Activated CD4-positive, CD25-positive, alpha-beta regulatory T cell (primary cell): ENCODE data around the gene SLC22A31.
"Not testable (repeated sequence)": the region's sequence is repeated elsewhere in the genome, so short reads cannot be mapped to it uniquely, and the experiment has no call there.

ENCODE experiments used
- DNase-seq, 4 experiments: peaks; one replicate each; lab custom pipeline; 2025; lab: John Stamatoyannopoulos, UW

SLC22A31 gene

DNA sequence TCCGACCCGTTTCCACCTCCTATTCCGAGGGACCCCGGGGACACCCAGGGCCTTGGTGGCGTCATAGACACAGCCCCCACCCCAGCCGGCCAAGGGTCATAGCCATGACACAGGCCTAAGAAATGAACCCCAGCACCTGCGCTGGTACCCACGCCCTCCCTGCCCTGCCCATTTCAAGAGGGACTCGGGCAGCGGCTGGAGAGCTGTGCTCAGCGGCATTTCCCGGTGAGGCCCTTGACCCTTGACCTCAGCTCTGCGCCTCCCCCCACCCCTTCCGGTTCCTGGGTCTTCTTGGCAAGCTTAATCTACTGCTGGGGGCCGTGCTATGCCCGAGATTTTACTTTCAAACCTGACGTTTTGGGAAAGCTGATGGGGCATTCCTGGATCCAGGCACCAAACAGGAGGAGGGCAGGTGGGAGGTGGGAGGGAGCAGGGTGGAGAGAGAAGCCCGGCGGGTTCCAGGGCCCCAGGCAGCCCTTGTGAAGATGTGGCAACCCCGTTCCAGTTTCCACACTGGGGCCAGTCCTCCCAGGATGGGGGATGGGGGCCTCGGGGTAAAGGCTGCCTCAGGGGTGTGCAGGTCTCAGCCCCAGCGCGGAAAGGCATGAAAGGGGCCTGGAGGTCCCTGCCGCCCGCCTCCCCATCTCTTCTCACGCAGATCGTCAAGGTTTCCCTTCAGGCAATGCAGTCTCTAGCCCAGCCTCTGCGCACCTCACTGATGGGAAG, at the start of gene SLC22A31:
SLC22A31 (minus strand) TSS at position 414 of the 726 bp plus-strand sequence; CDS start at position 378, 36 bp downstream.
- DNase-seq = no peak

DNA sequence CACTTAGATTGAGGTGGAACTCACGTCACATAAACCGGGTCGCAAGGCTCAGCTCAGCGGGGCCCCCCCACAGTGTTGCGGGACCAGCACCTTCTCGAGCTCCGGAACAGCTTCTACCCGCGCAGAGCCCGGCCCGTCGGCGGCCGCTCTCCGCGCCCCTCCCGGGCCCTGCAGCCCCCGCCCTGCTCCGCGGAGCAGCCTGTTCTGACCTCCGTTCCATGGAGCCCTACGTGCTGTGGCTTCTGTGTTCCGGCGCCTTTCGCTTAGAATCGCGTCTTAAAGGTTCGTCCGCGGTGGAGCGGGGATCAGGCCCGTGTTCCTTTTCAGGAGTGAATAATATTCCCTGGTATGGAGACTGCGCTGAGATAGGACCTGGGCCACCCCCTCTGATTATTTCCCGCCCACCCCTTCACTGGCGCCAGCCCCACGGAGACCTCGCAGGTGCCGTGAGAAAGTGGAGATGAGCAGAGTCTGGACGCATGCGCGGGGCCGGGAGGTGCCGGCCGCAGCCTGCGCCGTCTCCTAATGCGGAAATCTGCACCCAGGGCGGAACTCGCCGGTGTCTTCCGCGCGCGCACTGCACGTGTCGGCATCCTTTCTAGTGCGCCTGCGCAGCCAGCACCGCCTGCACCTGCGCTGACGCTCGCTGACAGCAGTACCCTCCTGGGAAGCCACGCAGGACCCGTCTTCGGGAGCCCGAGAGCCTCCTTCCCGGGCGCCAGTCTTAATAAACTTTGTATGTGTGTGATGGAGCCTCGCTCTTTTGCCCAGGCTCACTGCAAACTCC, 48.1 kb upstream of the SLC22A31 start:
- no peak for DNase-seq

DNA sequence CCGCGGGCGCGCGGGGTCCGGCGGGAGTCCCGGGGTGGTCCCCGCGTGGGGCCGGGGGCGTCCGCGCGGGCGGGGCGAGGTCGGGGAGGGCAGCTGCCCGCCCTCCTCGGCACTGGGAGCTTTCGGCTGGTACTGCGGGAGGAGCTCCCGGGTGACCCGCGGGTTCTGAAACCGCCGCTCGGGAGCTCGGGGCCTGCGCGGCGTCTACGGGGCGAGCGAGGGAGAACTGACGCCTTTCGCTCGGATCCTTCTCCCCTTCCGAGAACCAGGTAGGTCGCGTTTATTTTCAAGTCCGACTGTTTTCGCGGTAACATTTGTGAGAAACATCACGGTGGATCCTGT, 47.4 kb upstream of the SLC22A31 start:
- DNase-seq = peak in 1 of 4 experiments; percentile 43

DNA sequence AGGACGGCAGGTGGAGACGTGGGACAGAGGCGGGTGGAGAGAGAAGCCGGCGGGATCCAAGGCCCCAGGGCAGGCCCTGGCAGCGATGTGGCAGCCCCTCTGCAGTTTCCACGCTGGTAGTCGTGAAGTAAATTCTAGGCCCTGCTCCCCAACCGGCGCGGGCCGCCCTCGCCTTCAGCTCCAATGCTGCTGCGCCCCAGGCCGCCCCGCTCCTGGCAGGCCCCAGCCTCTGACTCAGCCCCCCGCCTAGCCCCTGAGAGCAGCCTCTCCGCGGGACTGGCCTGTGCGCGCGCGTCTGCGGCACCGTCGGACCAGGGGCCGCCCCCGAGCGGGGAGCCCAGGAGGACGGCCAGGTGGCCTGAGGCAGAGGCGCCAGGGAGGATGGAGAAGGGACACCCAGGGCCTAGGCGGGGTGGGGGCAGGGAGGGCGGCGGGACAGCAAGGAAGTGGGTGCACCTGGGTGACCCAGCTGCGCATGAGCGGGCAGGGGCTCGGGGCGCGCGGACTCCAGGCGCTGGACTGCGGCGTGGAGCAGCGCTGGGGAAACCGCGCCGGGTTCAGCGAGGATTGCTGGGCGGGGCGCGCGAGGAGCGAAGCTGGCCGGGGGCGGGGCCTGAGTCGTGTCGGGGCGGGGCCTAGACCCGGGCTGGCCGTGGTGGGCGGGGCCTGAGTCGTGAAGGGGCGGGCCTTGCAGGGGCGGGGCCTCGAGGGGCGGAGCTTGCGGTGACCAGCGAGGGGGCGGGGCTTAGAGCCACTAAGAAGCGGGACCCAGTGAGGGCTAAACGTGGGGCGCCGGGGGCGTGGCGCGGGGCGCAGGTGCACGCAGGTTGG, 46.8 kb upstream of the SLC22A31 start:
- DNase-seq = peak; percentile 93 to 99 (median 96)

DNA sequence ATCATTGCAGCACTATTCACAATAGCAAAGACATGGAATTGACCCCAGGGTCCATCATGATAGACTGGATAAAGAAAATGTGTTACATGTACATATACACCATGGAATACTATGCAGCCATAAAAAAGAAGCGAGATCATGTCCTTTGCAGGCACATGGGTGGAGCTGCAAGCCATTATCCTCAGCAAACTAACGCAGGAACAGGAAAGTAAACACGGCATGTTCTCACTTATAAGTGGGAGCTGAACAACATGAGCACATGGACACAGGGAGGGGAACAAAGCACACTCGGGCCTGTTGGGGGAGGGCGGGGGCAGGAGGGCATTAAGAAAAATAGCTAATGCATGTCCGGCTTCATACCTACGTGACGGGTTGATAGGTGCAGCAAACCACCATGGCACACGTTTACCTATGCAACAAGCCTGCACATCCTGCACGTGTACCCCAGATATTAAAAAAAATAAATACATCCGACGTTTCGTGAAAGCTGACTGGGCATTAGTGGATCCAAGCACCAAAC, 46.1 kb upstream of the SLC22A31 start:
- no peak for DNase-seq

DNA sequence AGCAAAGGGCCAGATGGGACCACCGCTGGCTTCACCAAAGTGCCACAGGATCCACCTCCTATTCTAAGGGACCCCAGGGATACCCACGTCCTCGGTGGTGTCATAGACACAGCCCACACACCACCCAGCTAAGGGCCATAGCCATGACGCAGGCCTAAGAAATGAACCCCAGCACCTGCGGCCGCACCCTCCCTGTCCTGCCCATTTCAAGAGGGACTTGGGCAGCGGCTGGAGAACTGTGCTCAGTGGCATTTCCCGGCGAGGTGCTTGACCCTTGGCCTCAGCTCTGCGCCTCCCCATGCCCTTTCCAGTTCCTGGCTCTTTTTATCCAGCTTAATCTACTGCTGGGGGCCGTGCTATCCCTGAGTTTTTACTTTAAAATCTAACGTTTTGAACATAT, 44.4 kb upstream of the SLC22A31 start:
- DNase-seq = no peak

DNA sequence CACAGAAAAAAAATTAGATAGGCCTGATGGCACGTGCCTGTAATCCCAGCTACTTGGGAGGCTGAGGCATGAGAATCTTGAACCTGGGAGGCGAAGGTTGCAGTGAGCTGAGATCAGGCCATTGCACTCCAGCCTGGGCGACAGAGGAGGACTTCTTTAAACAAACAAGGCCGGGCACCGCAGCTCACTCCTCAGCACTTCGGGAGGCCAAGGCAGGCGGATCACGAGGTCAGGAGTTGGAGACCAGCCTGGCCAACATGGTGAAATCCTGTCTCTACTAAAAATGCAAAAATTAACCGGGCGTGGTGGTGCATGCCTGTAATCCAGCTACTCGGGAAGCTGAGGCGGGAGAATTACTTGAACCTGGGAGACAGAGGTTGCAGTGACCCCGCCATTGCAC, 43.9 kb upstream of the SLC22A31 start:
- DNase-seq = not testable (repeated sequence)

DNA sequence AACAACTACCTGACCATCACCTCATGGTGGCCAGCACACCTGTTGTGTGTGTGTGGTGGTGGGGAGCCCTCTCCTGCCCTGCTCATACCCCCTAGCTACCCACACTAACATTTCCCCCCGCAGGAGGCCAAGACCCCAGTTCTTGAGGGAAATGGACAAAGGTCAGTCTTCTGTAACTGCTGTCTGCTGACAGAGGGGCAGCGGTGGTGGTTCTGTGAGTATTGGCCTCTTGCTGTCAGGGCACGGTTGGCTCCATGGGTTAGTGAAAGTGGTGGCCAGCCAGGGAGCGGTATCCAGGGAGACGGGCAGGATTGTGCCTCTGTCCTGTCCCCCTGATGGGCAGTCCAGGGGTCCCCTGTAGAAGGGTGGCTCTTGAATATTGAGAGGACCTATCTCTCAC, 43.3 kb upstream of the SLC22A31 start:
- DNase-seq = no peak

DNA sequence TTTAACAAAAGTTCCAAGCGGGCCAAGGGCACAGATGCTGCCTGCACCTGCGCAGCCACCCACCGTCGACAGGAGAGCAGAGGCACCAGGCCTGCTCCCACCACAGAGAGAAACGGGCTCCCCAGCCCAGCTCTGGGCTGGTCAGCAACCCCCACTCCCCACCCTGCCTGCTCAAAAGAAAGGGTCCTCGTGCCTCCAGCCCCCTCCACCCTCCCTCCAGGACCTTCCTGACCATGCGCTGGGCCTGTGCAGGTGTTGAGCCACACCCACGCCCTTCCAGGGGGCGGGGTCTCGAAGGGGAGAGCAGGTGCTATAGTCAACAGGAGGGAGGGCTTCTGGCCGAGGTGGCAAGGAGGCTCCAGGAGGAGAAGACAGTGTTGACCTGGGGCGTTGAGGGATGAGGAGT, 42.5 kb upstream of the SLC22A31 start:
- DNase-seq = no peak

DNA sequence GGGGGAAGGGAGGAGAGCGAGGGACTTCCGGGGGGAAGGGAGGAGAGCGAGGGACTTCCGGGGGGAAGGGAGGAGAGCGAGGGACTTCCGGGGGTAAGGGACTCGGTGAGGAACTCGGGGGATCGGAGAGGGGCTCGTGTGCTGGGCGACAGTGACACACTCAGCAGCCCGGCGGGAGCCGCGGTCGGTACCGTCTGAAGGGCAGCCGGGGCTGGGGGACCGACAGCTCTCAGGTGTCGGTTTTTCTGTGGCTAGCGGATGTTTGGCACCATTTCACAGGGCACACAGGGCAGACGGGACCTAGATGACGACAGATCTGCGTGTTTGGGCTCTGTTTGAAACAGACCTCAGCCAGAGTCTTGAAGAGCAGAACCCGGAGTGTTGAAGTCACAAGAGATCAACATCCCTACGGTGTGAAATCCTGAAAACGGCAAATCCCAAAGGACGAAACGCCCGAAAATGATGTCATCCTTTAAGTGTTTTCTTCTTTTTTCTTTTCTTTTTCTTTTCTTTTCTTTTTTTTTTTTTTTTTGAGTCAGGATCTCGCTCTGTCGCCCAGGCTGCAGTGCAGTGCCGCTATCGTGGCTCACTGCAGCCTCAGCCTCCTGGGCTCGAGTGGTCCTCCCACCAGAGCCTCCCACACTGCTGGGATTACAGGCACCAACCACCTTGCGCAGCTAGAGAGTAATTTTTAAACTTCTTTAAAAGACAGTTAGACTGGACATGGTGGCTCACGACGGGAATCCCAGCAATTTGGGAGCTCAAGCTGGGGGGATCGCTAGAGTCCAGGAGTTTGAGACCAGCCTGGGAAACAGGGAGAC, 41.1 kb upstream of the SLC22A31 start:
- peak; percentile 45 to 68 (median 66) for DNase-seq

DNA sequence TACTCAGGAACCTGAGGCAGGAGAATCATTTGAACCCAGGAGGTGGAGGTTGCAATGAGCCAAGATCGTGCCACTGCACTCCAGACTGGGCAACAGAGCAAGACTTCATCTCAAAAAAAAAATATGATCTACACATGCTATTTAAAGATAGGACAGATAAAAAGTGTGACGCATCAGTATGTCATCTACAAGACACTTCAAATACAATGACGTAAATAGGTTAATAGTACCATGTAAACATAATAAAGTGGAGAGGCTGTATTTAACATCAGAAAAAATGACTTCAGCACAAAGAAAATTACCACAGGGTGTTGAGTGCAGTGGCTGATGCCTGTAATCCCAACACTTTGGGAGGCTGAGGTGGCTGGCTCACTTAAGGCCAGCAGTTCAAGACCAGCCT, 37.4 kb upstream of the SLC22A31 start:
- no peak for DNase-seq

DNA sequence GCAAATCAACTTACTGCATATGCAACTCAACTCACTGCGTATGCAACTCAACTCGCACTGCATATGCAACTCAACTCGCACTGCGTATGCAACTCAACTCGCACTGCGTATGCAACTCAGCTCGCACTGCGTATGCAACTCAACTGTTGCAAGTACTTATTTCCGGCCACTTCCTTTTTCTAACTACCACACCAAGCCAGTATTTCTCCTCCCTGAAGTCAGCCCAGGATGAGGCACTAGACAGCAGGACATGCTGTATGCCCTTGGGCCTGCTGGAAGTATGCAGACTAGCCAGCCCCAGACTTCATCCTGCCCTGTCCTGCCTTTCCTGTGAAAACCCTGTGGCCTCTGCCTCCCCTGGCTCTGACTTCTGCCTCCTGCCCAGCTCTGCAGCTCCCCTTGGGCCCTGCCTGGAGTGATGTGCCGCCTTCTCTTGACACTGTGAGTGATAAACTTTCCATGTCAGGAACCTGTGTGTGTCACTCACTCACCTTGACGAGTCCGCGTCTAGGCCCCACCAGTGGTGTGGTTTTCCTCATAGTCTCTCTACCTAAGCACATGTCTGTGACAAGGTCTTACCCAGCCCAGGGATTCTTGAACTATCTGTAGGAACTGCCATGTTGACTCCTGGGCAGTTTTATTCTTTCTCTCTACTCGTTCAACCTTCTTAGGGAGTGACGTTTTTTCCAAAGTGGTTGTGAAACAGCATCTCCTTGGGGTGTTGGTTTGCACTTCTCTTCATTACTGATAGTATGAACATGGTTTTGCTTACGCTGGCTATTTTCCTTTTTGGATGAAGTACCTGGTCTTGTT, 33.5 kb upstream of the SLC22A31 start:
- DNase-seq = no peak

DNA sequence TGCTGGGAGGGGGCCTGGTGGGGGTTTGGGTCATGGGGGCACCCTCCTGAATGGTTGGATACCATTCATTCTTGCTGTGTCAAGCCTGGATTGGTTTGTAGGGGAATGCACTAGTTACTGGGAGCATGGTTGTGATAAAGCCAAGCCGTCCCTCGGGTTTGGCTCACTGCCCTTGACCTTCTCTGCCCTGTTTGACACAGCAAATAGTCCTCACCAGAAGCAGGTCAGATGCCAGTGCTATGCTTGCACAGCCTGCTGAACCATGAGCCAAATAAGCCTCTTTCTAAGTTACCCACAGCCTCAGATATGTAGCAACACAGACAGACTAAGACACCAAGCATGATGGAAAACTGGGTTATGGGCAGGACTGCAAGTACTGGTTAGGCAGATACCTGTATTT, 31.8 kb upstream of the SLC22A31 start:
- no peak for DNase-seq

DNA sequence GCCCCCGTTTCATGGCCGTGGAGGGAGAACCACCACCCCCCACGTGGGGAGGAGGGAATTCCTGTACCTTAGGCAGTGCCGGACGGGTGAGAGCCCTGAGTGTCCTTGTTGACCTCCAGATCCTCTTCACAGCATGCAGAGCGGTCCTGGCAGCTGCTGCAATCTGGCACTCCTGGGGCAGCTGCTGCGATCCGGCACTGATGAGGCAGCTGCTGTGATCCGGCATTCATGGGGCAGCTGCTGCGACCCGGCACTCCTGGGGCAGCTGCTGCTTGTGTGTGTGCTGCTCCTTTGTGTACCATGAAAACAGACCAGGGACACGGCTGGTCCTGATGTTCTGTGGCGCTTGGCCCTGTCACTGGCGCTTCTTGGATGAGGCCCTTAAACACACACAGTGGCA, 29.9 kb upstream of the SLC22A31 start:
- DNase-seq = no peak

DNA sequence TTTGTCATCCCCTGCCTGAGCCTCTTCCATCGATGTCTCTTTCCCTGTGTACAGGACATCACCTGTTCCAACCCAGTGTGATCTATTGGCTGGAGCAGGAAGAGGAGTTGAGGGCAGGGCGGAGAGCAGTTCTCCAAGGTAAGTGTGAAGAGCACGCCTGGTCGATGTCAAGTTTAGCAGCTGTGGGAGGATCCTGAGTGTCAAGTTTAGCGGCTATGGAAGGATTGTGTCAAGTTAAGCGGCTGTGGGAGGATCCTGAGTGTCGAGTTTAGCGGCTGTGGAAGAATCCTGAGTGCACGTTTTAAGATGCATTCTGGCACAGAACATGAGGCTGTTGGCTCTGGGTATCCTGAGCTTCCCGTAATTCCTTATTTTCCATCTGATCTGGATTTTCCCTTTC, 24.3 kb upstream of the SLC22A31 start:
- no peak for DNase-seq

DNA sequence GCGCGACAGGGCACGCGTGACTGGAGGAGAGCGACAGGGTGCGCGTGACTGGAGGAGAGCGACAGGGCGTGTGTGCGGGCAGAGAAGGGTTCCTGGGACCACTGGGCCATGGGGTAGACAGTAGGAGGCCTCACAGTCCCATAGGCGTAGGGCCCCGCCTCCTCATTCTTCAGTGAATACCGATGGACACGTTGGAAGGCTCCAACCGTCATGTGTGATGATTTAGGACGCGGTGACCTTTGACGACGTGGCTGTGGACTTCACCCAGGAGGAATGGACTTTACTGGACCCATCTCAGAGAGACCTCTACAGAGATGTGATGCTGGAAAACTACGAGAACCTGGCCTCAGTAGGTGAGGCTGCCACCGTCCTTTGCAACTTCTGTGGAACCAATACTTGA, 22.6 kb upstream of the SLC22A31 start:
- DNase-seq = no peak

DNA sequence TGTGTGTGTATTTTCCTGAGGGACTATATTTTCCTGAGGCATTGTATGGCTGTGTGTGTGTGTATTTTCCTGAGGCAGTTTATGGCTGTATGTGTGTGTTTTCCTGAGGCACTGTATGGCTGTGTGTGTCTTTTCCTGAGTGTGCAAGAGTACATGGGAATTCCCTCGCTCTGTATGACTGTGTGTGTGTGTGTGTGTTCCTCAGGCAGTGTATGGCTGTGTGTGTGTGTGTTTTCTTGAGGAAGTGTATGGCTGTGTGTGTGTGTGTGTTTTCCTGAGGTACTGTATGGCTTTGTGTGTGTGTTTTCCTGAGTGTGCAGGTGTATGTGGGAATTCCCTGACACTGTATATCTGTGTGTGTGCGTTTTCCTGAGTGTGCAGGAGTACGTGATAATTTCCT, 21.3 kb upstream of the SLC22A31 start:
- DNase-seq = no peak

DNA sequence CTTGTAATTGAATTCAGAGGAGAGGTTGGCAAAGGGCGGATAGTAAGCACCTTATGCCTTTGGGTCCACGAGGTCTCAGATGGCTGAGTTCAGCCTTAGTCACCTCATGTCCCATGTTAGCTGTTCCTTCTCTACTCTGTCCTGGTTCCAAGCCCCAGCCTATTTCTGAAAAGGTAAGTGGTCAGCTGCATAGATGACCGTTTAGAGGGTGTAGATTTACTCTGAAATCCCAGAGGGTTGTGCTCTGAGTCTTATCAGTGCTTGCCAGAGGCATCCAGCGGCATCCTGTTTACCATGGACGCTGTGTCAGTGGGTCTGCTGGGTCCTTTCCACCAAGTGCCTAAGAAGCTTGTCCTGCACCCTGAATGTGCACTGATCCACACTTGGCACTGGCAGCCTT, 19.0 kb upstream of the SLC22A31 start:
- DNase-seq = no peak

DNA sequence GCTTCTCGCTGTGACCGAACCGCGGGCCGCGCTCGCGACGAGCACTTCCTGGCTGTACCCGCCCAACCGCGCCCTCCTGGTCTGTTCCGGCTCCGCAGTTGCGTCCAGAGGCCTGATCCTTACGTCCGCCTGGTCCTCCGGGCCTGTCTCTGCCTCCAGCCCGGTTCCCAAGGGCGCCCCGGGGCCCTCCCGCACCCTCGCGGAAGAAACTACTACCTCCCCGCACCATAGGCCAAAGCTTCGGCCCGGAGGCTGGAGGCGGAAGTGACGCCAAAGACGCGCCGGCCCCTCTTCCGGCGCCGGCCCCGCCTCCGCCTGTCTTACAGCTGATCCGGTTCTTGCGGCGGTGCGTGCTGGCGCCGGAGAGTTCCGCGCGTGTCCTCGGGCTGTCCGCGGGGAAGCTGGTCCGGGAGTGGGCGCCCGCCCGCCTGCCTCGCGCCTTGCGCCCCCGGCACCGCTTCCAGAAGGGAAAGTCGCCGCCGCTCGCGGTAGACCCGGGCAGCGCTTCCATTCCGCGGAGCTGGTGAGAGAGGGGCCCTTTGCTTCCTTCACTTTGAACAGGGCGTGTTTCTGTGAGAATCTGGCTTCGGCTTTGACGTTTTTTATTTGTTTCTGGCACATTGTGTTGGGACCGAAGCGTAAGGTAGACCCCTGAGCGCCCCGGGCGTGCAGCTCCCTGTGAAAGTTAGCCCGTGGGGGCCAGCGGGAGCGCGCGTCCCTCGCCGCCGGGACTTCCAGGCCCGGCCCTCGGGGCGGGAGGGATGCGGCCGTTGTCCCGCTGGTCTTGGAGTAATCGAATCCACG, 17.3 kb upstream of the SLC22A31 start, which contains the start of gene ZNF778:
ZNF778 (plus strand) TSS at position 316 of the 804 bp plus-strand sequence. CDS start 3,425 bp downstream, outside the sequence.
- DNase-seq = peak; percentile 46 to 70 (median 62)

DNA sequence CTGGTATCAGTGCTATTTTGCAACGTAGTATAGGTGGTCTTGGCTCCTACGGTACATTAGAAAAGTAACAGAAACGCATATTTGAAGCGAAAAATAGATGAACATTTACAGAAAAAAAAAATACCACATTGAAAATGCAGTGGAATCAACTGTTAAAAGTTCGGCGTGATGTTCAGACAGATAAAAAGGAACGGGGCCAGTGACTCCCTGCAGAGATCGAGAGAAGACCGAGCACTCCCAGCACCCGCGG, 16.7 kb upstream of the SLC22A31 start:
- DNase-seq = no peak
